H9 (cell line): Measurements from ENCODE around the gene ST7L. TPM values are rescaled to one million over a fixed set of nuclear protein-coding genes. Genes with fewer than 3 reads are reported as not detected.

Source experiments
- DNase-seq: peaks from one replicate; pipeline ENCODE4 v3.0.0-alpha.2; 2017
- H2AFZ ChIP-seq: one replicate; pipeline ENCODE4 v1.6.1; 2013; ENCODE audit warnings: mild to moderate bottlenecking, low read length, control low read depth, moderate library complexity
- H2AK5ac ChIP-seq: 2 replicates; pipeline ENCODE4 v1.6.1; 2013; ENCODE audit warnings: low read length, control low read depth, mixed read lengths; ENCODE audit not compliant: insufficient read length
- H2BK120ac ChIP-seq: one replicate; pipeline ENCODE4 v1.6.1; 2013; ENCODE audit warnings: low read depth, mild to moderate bottlenecking, low read length, control low read depth, inconsistent platforms; ENCODE audit not compliant: poor library complexity, severe bottlenecking
- H2BK12ac ChIP-seq: 2 replicates; pipeline ENCODE4 v1.6.1; 2013; ENCODE audit warnings: low read length, control low read depth, mixed read lengths, low read depth; ENCODE audit not compliant: insufficient read length
- H2BK15ac ChIP-seq: 2 replicates; pipeline ENCODE4 v1.6.1; 2013; ENCODE audit warnings: low read depth, low read length, control low read depth
- H2BK20ac ChIP-seq: one replicate; pipeline ENCODE4 v1.6.1; 2013; ENCODE audit warnings: low read depth, mild to moderate bottlenecking, low read length, control low read depth, inconsistent platforms; ENCODE audit not compliant: poor library complexity, severe bottlenecking
- H2BK5ac ChIP-seq: 2 replicates; pipeline ENCODE4 v1.6.1; 2013; ENCODE audit warnings: low read length, control low read depth, mixed read lengths; ENCODE audit not compliant: insufficient read length
- H3K14ac ChIP-seq: 2 replicates; pipeline ENCODE4 v1.6.1; 2013; ENCODE audit warnings: low read length, control low read depth; ENCODE audit not compliant: insufficient read depth
- H3K18ac ChIP-seq: 2 replicates; pipeline ENCODE4 v1.6.1; 2013; ENCODE audit warnings: low read depth, mild to moderate bottlenecking, mixed read lengths, low read length, control low read depth; ENCODE audit not compliant: insufficient read length
- H3K23ac ChIP-seq: 2 replicates; pipeline ENCODE4 v1.6.1; 2013; ENCODE audit warnings: low read length, control low read depth, mixed read lengths, low read depth; ENCODE audit not compliant: insufficient read length
- H3K23me2 ChIP-seq: 2 replicates; pipeline ENCODE4 v1.6.1; 2013; ENCODE audit warnings: low read depth, mild to moderate bottlenecking, mixed read lengths, low read length, control low read depth; ENCODE audit not compliant: insufficient read length, poor library complexity, severe bottlenecking
- H3K27ac ChIP-seq: 2 replicates; pipeline ENCODE4 v1.5.1; 2013; ENCODE audit warnings: low read length, control low read depth, mixed read lengths, low read depth; ENCODE audit not compliant: insufficient read length
- H3K27me3 ChIP-seq: 2 replicates; pipeline ENCODE4 v1.6.1; 2013; ENCODE audit warnings: low read length, control low read depth, inconsistent platforms; ENCODE audit not compliant: insufficient read depth
- H3K4ac ChIP-seq: 2 replicates; pipeline ENCODE4 v1.6.1; 2013; ENCODE audit warnings: low read depth, mild to moderate bottlenecking, control low read depth, inconsistent platforms, low read length, moderate library complexity
- H3K4me1 ChIP-seq: 2 replicates; pipeline ENCODE4 v1.6.1; 2013; ENCODE audit warnings: low read length, control low read depth, inconsistent platforms; ENCODE audit not compliant: insufficient read depth
- H3K4me2 ChIP-seq: 2 replicates; pipeline ENCODE4 v1.6.1; 2013; ENCODE audit warnings: low read length, control low read depth, mixed read lengths; ENCODE audit not compliant: insufficient read length, insufficient read depth
- H3K56ac ChIP-seq: 2 replicates; pipeline ENCODE4 v1.6.1; 2013; ENCODE audit warnings: low read depth, mild to moderate bottlenecking, mixed read lengths, low read length, control low read depth; ENCODE audit not compliant: insufficient read length
- H3K79me1 ChIP-seq: 2 replicates; pipeline ENCODE4 v1.6.1; 2013; ENCODE audit warnings: low read depth, mild to moderate bottlenecking, moderate library complexity, low read length, control low read depth, inconsistent platforms; ENCODE audit not compliant: insufficient read depth, poor library complexity, severe bottlenecking
- H3K79me2 ChIP-seq: 2 replicates; pipeline ENCODE4 v1.6.1; 2013; ENCODE audit warnings: low read length, control low read depth, inconsistent platforms; ENCODE audit not compliant: insufficient read depth
- H3K9ac ChIP-seq: 2 replicates; pipeline ENCODE4 v1.6.1; 2013; ENCODE audit warnings: low read length, control low read depth, mixed read lengths; ENCODE audit not compliant: insufficient read length; ENCODE audit errors: extremely low read depth
- H3K9me3 ChIP-seq: one replicate; pipeline ENCODE4 v1.6.1; 2013; ENCODE audit warnings: low read depth, low read length, inconsistent platforms; ENCODE audit not compliant: control insufficient read depth
- H3T11ph ChIP-seq: one replicate; pipeline ENCODE4 v1.6.1; 2013; ENCODE audit warnings: mild to moderate bottlenecking, low read length, control low read depth, inconsistent platforms
- H4K20me1 ChIP-seq: one replicate; pipeline ENCODE4 v1.6.1; 2013; ENCODE audit not compliant: control insufficient read depth, insufficient read length, insufficient read depth
- H4K5ac ChIP-seq: 2 replicates; pipeline ENCODE4 v1.6.1; 2013; ENCODE audit warnings: low read depth, mild to moderate bottlenecking, mixed read lengths, low read length, control low read depth; ENCODE audit not compliant: insufficient read length
- H4K8ac ChIP-seq: replicated peaks from 2 replicates; pipeline ENCODE4 v1.6.1; 2013; ENCODE audit warnings: low read length, control low read depth, mixed read lengths, low read depth; ENCODE audit not compliant: insufficient read length
- H4K91ac ChIP-seq: 2 replicates; pipeline ENCODE4 v1.6.1; 2013; ENCODE audit warnings: low read depth, mild to moderate bottlenecking, moderate library complexity, mixed read lengths, low read length, control low read depth; ENCODE audit not compliant: insufficient read length
- H3K27ac Mint-ChIP-seq, 3 experiments: 2 replicates in 2 of 3; 3 replicates in 1 of 3; pipeline ENCODE4 v1.8.0; 2020 to 2021; ENCODE audit warnings: mixed read lengths in 3 of 3, mild to moderate bottlenecking in 1 of 3, moderate library complexity in 1 of 3
- H3K27me3 Mint-ChIP-seq: 2 replicates; pipeline ENCODE4 v1.8.0; 2021; ENCODE audit warnings: low read depth, mild to moderate bottlenecking, moderate library complexity, mixed read lengths
- H3K36me3 Mint-ChIP-seq, 3 experiments: 2 replicates in 2 of 3; 3 replicates in 1 of 3; pipeline ENCODE4 v1.8.0; 2020 to 2021; ENCODE audit warnings: low read depth in 3 of 3, mixed read lengths in 3 of 3; ENCODE audit not compliant: insufficient read depth in 1 of 3
- H3K4me1 Mint-ChIP-seq, 2 experiments: 2 replicates each; pipeline ENCODE4 v1.8.0; 2020; ENCODE audit warnings: mixed read lengths in 2 of 2
- H3K4me3 Mint-ChIP-seq, 2 experiments: 2 replicates in 1 of 2; 3 replicates in 1 of 2; pipeline ENCODE4 v1.8.0; 2020 to 2021; ENCODE audit warnings: mild to moderate bottlenecking in 2 of 2, mixed read lengths in 2 of 2, moderate library complexity in 1 of 2
- H3K9me3 Mint-ChIP-seq, 2 experiments: 2 replicates in 1 of 2; 3 replicates in 1 of 2; pipeline ENCODE4 v1.8.0; 2020; ENCODE audit warnings: mild to moderate bottlenecking in 2 of 2, mixed read lengths in 2 of 2, moderate library complexity in 1 of 2
- WGBS: extraction: QIAGEN DNeasy Blood & Tissue Kit; methylation state at CpG from one replicate; pipeline ENCODE4 v1.1.7; 2013; ENCODE audit warnings: missing lambda C conversion rate, low lambda C conversion rate, mixed read lengths; ENCODE audit not compliant: insufficient read length; ENCODE audit errors: extremely low coverage; 5-methylcytosine and 5-hydroxymethylcytosine counted together
- total RNA-seq: library from RNA; stranded (reverse); gene quantifications from 2 replicates; pipeline ENCODE4 v1.2.1, GENCODE V29; 2021
- TF ChIP-seq, protein P1 (sequence below): fragments of 200-600 bp; sonication (generic); conservative IDR thresholded peaks from 3 replicates; pipeline ENCODE4 v1.8.0; 2021; ENCODE audit warnings: antibody characterized with exemption, mild to moderate bottlenecking

Gene ST7L
- total RNA-seq, 1 experiment from 2014 or later = 16.0 TPM

DNA sequence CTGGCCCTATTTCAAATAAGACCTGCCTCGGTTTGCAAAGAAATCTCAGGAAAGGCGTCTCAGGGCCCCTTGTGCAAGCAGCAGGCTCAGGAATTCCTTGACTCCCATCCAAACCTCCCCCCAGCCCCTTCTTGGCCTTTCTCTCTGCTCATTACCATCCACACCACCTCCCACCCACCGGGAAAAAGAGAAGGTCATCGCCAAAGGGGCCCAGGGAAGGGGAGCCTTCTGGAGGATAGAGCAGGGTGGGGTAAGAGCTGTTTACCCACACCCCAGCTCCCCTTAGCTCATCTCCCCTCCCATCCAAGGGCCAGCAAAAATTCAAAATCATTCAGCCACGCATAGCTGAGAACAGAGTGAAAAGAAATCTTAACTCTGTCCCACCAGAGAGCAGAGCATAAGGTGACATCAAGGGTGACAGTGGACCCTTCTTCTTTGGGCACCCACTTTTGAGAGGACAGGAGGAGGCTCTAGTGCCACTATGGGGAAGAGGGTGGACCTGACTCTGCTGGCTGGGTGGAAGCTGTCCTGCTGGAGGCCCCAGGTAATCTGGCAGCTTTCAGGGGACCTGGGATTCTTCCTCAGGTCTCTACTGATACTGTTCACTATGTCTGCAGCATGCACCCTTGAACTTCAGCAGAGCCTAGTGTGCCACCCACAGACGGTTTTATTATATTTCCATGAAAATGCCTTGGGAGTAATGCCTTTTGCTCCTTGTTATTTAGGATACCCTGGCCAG, 114.1 kb downstream of the ST7L start:
- H3K27ac Mint-ChIP-seq = no peak overlapping the region
- H2BK15ac ChIP-seq = no peak overlapping the region
- no peak overlapping the region for H3K9ac ChIP-seq
- H3K14ac ChIP-seq = no peak overlapping the region
- no peak overlapping the region for H3K27ac ChIP-seq
- no peaks in the 10 kb centered on the region for H3K36me3 Mint-ChIP-seq
- H3K27me3 Mint-ChIP-seq = peaks cover 91% of the 10 kb centered on the region
- no peak overlapping the region for H2BK12ac ChIP-seq
- no peak overlapping the region for H3T11ph ChIP-seq
- TF ChIP-seq, protein P1, sequence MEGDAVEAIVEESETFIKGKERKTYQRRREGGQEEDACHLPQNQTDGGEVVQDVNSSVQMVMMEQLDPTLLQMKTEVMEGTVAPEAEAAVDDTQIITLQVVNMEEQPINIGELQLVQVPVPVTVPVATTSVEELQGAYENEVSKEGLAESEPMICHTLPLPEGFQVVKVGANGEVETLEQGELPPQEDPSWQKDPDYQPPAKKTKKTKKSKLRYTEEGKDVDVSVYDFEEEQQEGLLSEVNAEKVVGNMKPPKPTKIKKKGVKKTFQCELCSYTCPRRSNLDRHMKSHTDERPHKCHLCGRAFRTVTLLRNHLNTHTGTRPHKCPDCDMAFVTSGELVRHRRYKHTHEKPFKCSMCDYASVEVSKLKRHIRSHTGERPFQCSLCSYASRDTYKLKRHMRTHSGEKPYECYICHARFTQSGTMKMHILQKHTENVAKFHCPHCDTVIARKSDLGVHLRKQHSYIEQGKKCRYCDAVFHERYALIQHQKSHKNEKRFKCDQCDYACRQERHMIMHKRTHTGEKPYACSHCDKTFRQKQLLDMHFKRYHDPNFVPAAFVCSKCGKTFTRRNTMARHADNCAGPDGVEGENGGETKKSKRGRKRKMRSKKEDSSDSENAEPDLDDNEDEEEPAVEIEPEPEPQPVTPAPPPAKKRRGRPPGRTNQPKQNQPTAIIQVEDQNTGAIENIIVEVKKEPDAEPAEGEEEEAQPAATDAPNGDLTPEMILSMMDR = no peak
- peaks cover 28% of the 10 kb centered on the region for H3K23me2 ChIP-seq
- no peaks in the 10 kb centered on the region for H4K20me1 ChIP-seq
- no peaks in the 10 kb centered on the region; a peak in 1 of 5 replicates for H3K9me3 Mint-ChIP-seq
- no peak overlapping the region for H3K4me3 Mint-ChIP-seq
- no peak overlapping the region for H4K5ac ChIP-seq
- H2BK20ac ChIP-seq = no peak overlapping the region
- no peaks in the 10 kb centered on the region for H3K79me1 ChIP-seq
- no peak overlapping the region for H3K23ac ChIP-seq
- no peak overlapping the region for H4K8ac ChIP-seq
- H3K18ac ChIP-seq = no peak overlapping the region
- H2BK5ac ChIP-seq = no peak overlapping the region
- H3K4me2 ChIP-seq = no peak overlapping the region
- no peak overlapping the region for H2BK120ac ChIP-seq
- no CpG with 5 or more reads among the region's 6 CpGs for WGBS
- no peak overlapping the region for H4K91ac ChIP-seq
- no peak for DNase-seq
- H3K9me3 ChIP-seq = no peaks in the 10 kb centered on the region
- no peak overlapping the region for H2AK5ac ChIP-seq
- H3K4ac ChIP-seq = no peak overlapping the region
- 0 out of 2 replicates have a peak, but pooled peaks cover 2% of the 10 kb centered on the region for H3K4me1 ChIP-seq
- H3K27me3 ChIP-seq = peaks cover 43% of the 10 kb centered on the region
- H2AFZ ChIP-seq = no peak overlapping the region
- peaks cover 22 to 49% of the 10 kb centered on the region in 2 experiments for H3K4me1 Mint-ChIP-seq
- no peak overlapping the region for H3K56ac ChIP-seq
- H3K79me2 ChIP-seq = no peaks in the 10 kb centered on the region
